ENCODE results near the gene MIA2.
"Not testable (repeated sequence)": the region's sequence is repeated elsewhere in the genome, so short reads cannot be mapped to it uniquely, and the experiment has no call there.

MIA2 gene

GRCh38 chr14:39233680-39234326 is at the start of gene MIA2:
MIA2 (plus strand) TSS chr14:39233915; CDS start chr14:39234115, 200 bp downstream.
- no peak for DNase-seq

GRCh38 chr14:39184628-39185255 is 49.0 kb upstream of the MIA2 start:
- no peak for DNase-seq

GRCh38 chr14:39185256-39186049 is 48.3 kb upstream of the MIA2 start:
- no peak for DNase-seq

- no peak for DNase-seq
Measured at GRCh38 chr14:39186941-39187525, 46.7 kb upstream of the MIA2 start.

- DNase-seq = no peak
Measured at GRCh38 chr14:39203659-39204606, 29.8 kb upstream of the MIA2 start.

GRCh38 chr14:39207430-39207829 is 26.3 kb upstream of the MIA2 start:
- not testable (repeated sequence) for DNase-seq

- no peak for DNase-seq
Measured at GRCh38 chr14:39211109-39211741, 22.5 kb upstream of the MIA2 start.

GRCh38 chr14:39212034-39212433 is 21.7 kb upstream of the MIA2 start:
- DNase-seq = no peak

GRCh38 chr14:39212693-39213092 is 21.0 kb upstream of the MIA2 start:
- DNase-seq = no peak

- peak; percentile 3 for DNase-seq
Measured at GRCh38 chr14:39217214-39217879, 16.4 kb upstream of the MIA2 start.

- no peak for DNase-seq
Measured at GRCh38 chr14:39218171-39218769, 15.4 kb upstream of the MIA2 start.

GRCh38 chr14:39219075-39219499 is 14.6 kb upstream of the MIA2 start:
- no peak for DNase-seq

- DNase-seq = not testable (repeated sequence)
Measured at GRCh38 chr14:39220473-39220872, 13.2 kb upstream of the MIA2 start.

GRCh38 chr14:39228044-39228443 is 5.7 kb upstream of the MIA2 start:
- no peak for DNase-seq

- DNase-seq = no peak
Measured at GRCh38 chr14:39228509-39229221, 5.0 kb upstream of the MIA2 start.

GRCh38 chr14:39229222-39229543 is 4.5 kb upstream of the MIA2 start:
- no peak for DNase-seq

GRCh38 chr14:39229601-39230110 is 4.1 kb upstream of the MIA2 start:
- DNase-seq = no peak

- no peak for DNase-seq
Measured at GRCh38 chr14:39230416-39231035, 3.2 kb upstream of the MIA2 start.

GRCh38 chr14:39231751-39232553 is 1.8 kb upstream of the MIA2 start:
- peak; percentile 21 for DNase-seq

Data from KG1 (cell line).